Measurements from ENCODE around the gene MALT1. TPM values are rescaled to one million over a fixed set of nuclear protein-coding genes. Genes with fewer than 3 reads are reported as not detected.

The MALT1 gene
- total RNA-seq, 2 donors from 2014 or later: 17.7 to 28.8 TPM

DNA sequence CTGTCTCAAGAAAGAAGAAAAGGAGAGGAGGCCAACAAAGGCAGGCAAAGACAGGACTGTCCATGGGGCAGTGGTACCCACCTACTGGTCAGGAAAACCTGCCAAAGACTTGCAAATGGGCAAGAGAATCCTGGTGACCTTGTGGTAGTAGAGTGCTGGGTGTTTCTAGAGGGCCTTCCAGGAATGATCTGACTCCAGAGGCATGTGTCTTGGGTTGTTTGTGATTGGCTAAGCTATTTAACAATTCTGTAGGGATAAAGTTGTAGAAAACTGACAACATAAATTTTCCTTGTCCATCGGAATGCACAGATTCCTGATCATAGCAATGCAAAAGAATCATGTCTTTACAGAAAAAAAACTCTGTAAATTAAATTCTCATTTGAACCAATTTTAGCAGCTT lies 125.0 kb downstream of the MALT1 start:
- H3K4me3 ChIP-seq: no peak overlapping the region
- DNase-seq (ENCODE audit: low spot score): no peak
- H3K4me1 ChIP-seq (ENCODE audit: control insufficient read depth in 1 of 2, low read depth in 2 of 2): peaks cover 0 to 4% of the 10 kb centered on the region in 2 donors
- no peaks in the 10 kb centered on the region for H3K9me3 ChIP-seq
- ATAC-seq (ENCODE audit: insufficient number of reproducible peaks, low FRiP score, low read depth): no peak
- H3K36me3 ChIP-seq: no peaks in the 10 kb centered on the region
- no peaks in the 10 kb centered on the region for H3K27me3 ChIP-seq (replicated peaks; ENCODE audit: insufficient read depth)
- TF ChIP-seq, protein P1, sequence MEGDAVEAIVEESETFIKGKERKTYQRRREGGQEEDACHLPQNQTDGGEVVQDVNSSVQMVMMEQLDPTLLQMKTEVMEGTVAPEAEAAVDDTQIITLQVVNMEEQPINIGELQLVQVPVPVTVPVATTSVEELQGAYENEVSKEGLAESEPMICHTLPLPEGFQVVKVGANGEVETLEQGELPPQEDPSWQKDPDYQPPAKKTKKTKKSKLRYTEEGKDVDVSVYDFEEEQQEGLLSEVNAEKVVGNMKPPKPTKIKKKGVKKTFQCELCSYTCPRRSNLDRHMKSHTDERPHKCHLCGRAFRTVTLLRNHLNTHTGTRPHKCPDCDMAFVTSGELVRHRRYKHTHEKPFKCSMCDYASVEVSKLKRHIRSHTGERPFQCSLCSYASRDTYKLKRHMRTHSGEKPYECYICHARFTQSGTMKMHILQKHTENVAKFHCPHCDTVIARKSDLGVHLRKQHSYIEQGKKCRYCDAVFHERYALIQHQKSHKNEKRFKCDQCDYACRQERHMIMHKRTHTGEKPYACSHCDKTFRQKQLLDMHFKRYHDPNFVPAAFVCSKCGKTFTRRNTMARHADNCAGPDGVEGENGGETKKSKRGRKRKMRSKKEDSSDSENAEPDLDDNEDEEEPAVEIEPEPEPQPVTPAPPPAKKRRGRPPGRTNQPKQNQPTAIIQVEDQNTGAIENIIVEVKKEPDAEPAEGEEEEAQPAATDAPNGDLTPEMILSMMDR (IDR thresholded peaks at IDR 0.05): no peak
- no peak overlapping the region for H3K27ac ChIP-seq

DNA sequence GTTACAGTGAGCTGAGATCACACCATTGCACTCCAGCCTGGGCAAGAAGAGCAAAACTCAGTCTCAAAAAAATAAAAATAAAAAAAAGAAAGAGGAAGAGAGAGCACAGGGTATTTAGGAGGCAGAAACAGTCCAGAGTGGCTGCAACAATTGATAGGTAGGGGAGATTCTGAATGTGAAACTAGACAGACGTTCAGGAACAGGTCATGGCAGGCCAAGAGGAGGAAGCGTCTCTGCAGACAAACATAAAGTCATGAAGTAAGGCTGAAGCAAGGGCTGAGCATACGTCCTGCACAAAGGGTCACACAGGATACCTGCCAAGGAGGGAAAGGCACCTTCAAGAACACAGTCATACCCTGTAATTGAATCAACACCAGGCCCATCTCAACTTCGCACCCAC lies 129.3 kb downstream of the MALT1 start:
- H3K9me3 ChIP-seq: no peaks in the 10 kb centered on the region
- ATAC-seq (ENCODE audit: insufficient number of reproducible peaks, low FRiP score, low read depth) (no peak), DNase-seq (ENCODE audit: low spot score) (no peak)
- no peaks in the 10 kb centered on the region for H3K4me1 ChIP-seq (ENCODE audit: control insufficient read depth in 1 of 2, low read depth in 2 of 2)
- no peaks in the 10 kb centered on the region for H3K36me3 ChIP-seq
- no peak overlapping the region for H3K4me3 ChIP-seq
- TF ChIP-seq, protein P1 (IDR thresholded peaks at IDR 0.05): no peak
- H3K27me3 ChIP-seq (replicated peaks; ENCODE audit: insufficient read depth): no peaks in the 10 kb centered on the region
- H3K27ac ChIP-seq: no peak overlapping the region

DNA sequence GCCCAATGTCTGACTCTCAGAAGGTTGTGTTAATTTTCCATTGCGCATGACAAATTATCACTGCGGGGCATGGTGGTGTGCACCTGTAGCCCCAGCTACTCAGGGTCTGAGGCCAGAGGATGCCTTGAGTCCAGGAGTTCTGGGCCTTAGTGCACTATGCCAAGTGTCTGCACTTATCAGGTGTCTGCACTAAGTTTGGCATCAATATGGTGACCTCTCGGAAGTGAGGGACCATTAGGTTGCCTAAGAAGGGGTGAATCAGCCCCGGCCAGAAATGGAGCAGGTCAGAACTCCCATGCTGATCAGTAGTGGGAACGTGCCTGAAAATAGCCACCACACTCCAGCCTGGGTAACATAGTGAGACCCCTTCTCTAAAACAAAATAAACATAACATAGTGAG lies 131.7 kb downstream of the MALT1 start:
- H3K9me3 ChIP-seq: no peaks in the 10 kb centered on the region
- TF ChIP-seq, protein P1 (IDR thresholded peaks at IDR 0.05): no peak
- ATAC-seq (ENCODE audit: insufficient number of reproducible peaks, low FRiP score, low read depth) (no peak), DNase-seq (ENCODE audit: low spot score) (no peak)
- H3K36me3 ChIP-seq: no peaks in the 10 kb centered on the region
- H3K27ac ChIP-seq: no peak overlapping the region
- H3K4me3 ChIP-seq: no peak overlapping the region
- H3K27me3 ChIP-seq (replicated peaks; ENCODE audit: insufficient read depth): no peaks in the 10 kb centered on the region
- no peaks in the 10 kb centered on the region for H3K4me1 ChIP-seq (ENCODE audit: control insufficient read depth in 1 of 2, low read depth in 2 of 2)

DNA sequence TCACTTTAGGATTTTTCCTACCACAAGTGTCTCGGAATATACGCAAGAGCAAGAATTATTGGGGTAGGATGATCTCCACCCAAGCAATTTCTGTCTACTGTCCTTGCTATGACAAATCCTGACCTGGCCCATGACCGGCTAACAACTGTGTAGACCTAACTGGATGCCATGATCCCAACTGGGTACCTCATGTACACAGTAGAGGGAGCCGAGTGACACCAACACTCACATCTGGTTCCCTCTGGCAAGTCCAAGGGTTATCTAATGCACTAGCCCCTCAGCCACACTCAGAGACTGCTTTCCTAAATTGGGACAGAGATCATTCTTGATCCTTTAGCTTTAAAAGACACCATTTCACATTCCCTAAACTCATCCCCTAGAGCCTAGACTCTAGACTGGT lies 132.7 kb downstream of the MALT1 start:
- Histone ChIP-seq H3K9me3 (no peaks in the 10 kb centered on the region), H3K27ac (no peak overlapping the region), H3K4me1 (ENCODE audit: control insufficient read depth in 1 of 2, low read depth in 2 of 2) (no peaks in the 10 kb centered on the region), H3K4me3 (no peak overlapping the region), H3K36me3 (no peaks in the 10 kb centered on the region), H3K27me3 (replicated peaks; ENCODE audit: insufficient read depth) (no peaks in the 10 kb centered on the region)
- DNase-seq (ENCODE audit: low spot score) (no peak), ATAC-seq (ENCODE audit: insufficient number of reproducible peaks, low FRiP score, low read depth) (no peak)
- TF ChIP-seq, protein P1 (IDR thresholded peaks at IDR 0.05): no peak

Other genes with a start within 250 kb of the MALT1 start
- not detected for gene ALPK2, start 42.4 kb upstream of the MALT1 start, total RNA-seq
- 100 to 1,000 TPM; 133 to 211 TPM for gene ZNF532, start 193.4 kb downstream of the MALT1 start, total RNA-seq

All from thoracic aorta (tissue), 2 donors.